ENCODE measurements around the gene SRP68.
A peak's percentile ranks its signal among the peaks of the same experiment; 100 is the strongest.
"Not testable (repeated sequence)": the region's sequence is repeated elsewhere in the genome, so short reads cannot be mapped to it uniquely, and the experiment has no call there.

SRP68 gene

GRCh38 chr17:76078860-76079534 is 6.7 kb upstream of the SRP68 start, which contains the start of gene ZACN:
ZACN (plus strand) TSS chr17:76079182; CDS start chr17:76079265, 83 bp downstream.
- no peak for DNase-seq (ENCODE audit: low spot score)
- no peak for TF ChIP-seq CTCF (IDR thresholded peaks at IDR 0.05; ENCODE audit: extremely low read depth, missing control alignments)

- DNase-seq (ENCODE audit: low spot score), result not testable (repeated sequence)
Measured at GRCh38 chr17:76078370-76078769, 6.1 kb upstream of the SRP68 start.

GRCh38 chr17:76077584-76078110 is 5.3 kb upstream of the SRP68 start:
- TF ChIP-seq CTCF (IDR thresholded peaks at IDR 0.05; ENCODE audit: extremely low read depth, missing control alignments), result no peak
- peak; percentile 44 for DNase-seq (ENCODE audit: low spot score)

- DNase-seq (ENCODE audit: low spot score), result peak; percentile 50
- no peak for TF ChIP-seq CTCF (IDR thresholded peaks at IDR 0.05; ENCODE audit: extremely low read depth, missing control alignments)
Measured at GRCh38 chr17:76076765-76077583, 4.7 kb upstream of the SRP68 start.

- DNase-seq (ENCODE audit: low spot score), result peak; percentile 45
Measured at GRCh38 chr17:76076146-76076764, 3.9 kb upstream of the SRP68 start.

GRCh38 chr17:76075364-76076145 is 3.2 kb upstream of the SRP68 start:
- TF ChIP-seq CTCF (IDR thresholded peaks at IDR 0.05; ENCODE audit: extremely low read depth, missing control alignments), result no peak
- peak; percentile 45 for DNase-seq (ENCODE audit: low spot score)

More at GRCh38 chr17:76076146-76076764, 3.9 kb upstream of the SRP68 start:
- TF ChIP-seq CTCF (IDR thresholded peaks at IDR 0.05; ENCODE audit: extremely low read depth, missing control alignments), result no peak

Measured in GM20000 (cell line).